Retinal pigment epithelial cell (primary cell): Measurements from ENCODE around the gene SPDYE16.
"Not testable (repeated sequence)": the region's sequence is repeated elsewhere in the genome, so short reads cannot be mapped to it uniquely, and the experiment has no call there.

Source experiments
- DNase-seq: peaks from one replicate; pipeline ENCODE4 v3.0.0-alpha.2; 2010; ENCODE audit warnings: low read depth
- H3K4me3 ChIP-seq: 2 replicates; pipeline ENCODE4 v1.5.1; 2011; ENCODE audit warnings: mild to moderate bottlenecking, low read length, control low read depth, moderate library complexity
- CTCF ChIP-seq: conservative IDR thresholded peaks from 2 replicates; pipeline ENCODE4 v1.5.1; 2011; ENCODE audit warnings: low read depth, low read length, control low read depth, inconsistent platforms

SPDYE16 gene

GRCh38 chr7:76551992-76552391, 8.9 kb upstream of the SPDYE16 start:
- DNase-seq, H3K4me3 ChIP-seq: not testable (repeated sequence)

- DNase-seq = not testable (repeated sequence)
- peak overlapping the region; percentile 67 for H3K4me3 ChIP-seq
These were observed 6.8 kb upstream of the SPDYE16 start for GRCh38 chr7:76549855-76550248.

GRCh38 chr7:76549025-76549854, 6.1 kb upstream of the SPDYE16 start:
- DNase-seq = peak; percentile 62
- peak overlapping the region; percentile 67 for H3K4me3 ChIP-seq

GRCh38 chr7:76531643-76532042, 11.5 kb downstream of the SPDYE16 start:
- not testable (repeated sequence) for H3K4me3 ChIP-seq, DNase-seq

- not testable (repeated sequence) for H3K4me3 ChIP-seq, DNase-seq
These were observed 16.9 kb downstream of the SPDYE16 start for GRCh38 chr7:76526183-76526582.

- not testable (repeated sequence) for H3K4me3 ChIP-seq, DNase-seq
These were observed 26.2 kb downstream of the SPDYE16 start for GRCh38 chr7:76516932-76517331.

GRCh38 chr7:76515999-76516443, 27.1 kb downstream of the SPDYE16 start:
- no peak for DNase-seq
- peak; percentile 93 for TF ChIP-seq CTCF
- no peak overlapping the region for H3K4me3 ChIP-seq

- H3K4me3 ChIP-seq = no peak overlapping the region
- TF ChIP-seq CTCF = no peak
- DNase-seq = no peak
These were observed 27.9 kb downstream of the SPDYE16 start for GRCh38 chr7:76514926-76515771.

- no peak overlapping the region for H3K4me3 ChIP-seq
- no peak for TF ChIP-seq CTCF
- no peak for DNase-seq
These were observed 29.0 kb downstream of the SPDYE16 start for GRCh38 chr7:76513817-76514799.
